K562 (cell line): ENCODE measurements around the gene DEDD2. TPM values are rescaled to one million over a fixed set of nuclear protein-coding genes. Genes with fewer than 3 reads are reported as not detected.

ENCODE experiments used
- IRF1 ChIP-seq: sonication (generic); formaldehyde crosslinking; IDR thresholded peaks from 2 replicates; pipeline ENCODE4 v1.8.0; 2022; ENCODE audit warnings: missing genetic modification reagents, mild to moderate bottlenecking, borderline replicate concordance
- MAFG ChIP-seq: fragments of 450-650 bp; conservative IDR thresholded peaks from 2 replicates; pipeline ENCODE4 v1.6.1; 2016; ENCODE audit warnings: missing genetic modification characterization, missing compliant biosample characterization
- NEUROD1 ChIP-seq: fragments of 150-350 bp; IDR thresholded peaks from 2 replicates; pipeline ENCODE4 v1.6.1; 2014; ENCODE audit warnings: borderline replicate concordance, low read length, low read depth; ENCODE audit not compliant: partially characterized antibody
- PATZ1 ChIP-seq: fragments of 250-450 bp; sonication (Bioruptor Pico); IDR thresholded peaks from 2 replicates; pipeline ENCODE4 v1.5.0; 2020; ENCODE audit warnings: mild to moderate bottlenecking, borderline replicate concordance
- THRB ChIP-seq: fragments of 450-650 bp; formaldehyde crosslinking; conservative IDR thresholded peaks from 2 replicates; pipeline ENCODE4 v1.4.0; 2022; ENCODE audit warnings: mild to moderate bottlenecking, missing genetic modification characterization
- ZNF232 ChIP-seq: sonication (generic); formaldehyde crosslinking; IDR thresholded peaks from 2 replicates; pipeline ENCODE4 v1.8.0; 2022; ENCODE audit warnings: mild to moderate bottlenecking, missing genetic modification reagents
- ZNF263 ChIP-seq: sonication (generic); formaldehyde crosslinking; IDR thresholded peaks from 2 replicates; pipeline ENCODE4 v1.8.0; 2022; ENCODE audit warnings: mild to moderate bottlenecking, missing genetic modification reagents, borderline replicate concordance
- ZNF311 ChIP-seq: fragments of 250-450 bp; sonication (Bioruptor Pico); IDR thresholded peaks from 2 replicates; pipeline ENCODE4 v1.4.0; 2020; ENCODE audit warnings: mild to moderate bottlenecking, moderate library complexity
- ZNF395 ChIP-seq: fragments of 200-800 bp; sonication (Bioruptor generic); IDR thresholded peaks from 2 replicates; pipeline ENCODE4 v1.6.1; 2017; ENCODE audit warnings: missing genetic modification characterization, missing compliant biosample characterization
- ZNF407 ChIP-seq: fragments of 450-650 bp; IDR thresholded peaks from 2 replicates; pipeline ENCODE4 v1.6.1; 2016; ENCODE audit warnings: low read depth
- ZNF584 ChIP-seq: fragments of 200-800 bp; sonication (Bioruptor generic); IDR thresholded peaks from 2 replicates; pipeline ENCODE4 v1.6.1; 2016; ENCODE audit warnings: low read depth, mild to moderate bottlenecking, missing genetic modification characterization, missing compliant biosample characterization
- polyA plus RNA-seq, 8 experiments: library from polyadenylated mRNA; depleted of rRNA in 4 of 8; stranded (reverse) in 5 of 8; unstranded in 3 of 8; fragments of >200 nt; fragmentation: Nextera tagmentation in 2 of 8; fragmentation: Illumina TruSeq in 1 of 8; extraction: Ambion mirVana in 2 of 8; extraction: Trizol in 1 of 8; gene quantifications; 2 replicates each; pipeline versions ENCODE4 v1.2.1 to v1.2.3, GENCODE V29; 2011 to 2014; ENCODE audit warnings: inconsistent platforms in 1 of 8, missing spikeins in 1 of 8
- total RNA-seq, 7 experiments: library from RNA; depleted of rRNA in 6 of 7; stranded (reverse); fragments of >200 nt in 6 of 7; fragmentation: Illumina TruSeq in 2 of 7; extraction: Trizol in 2 of 7; gene quantifications; 2 replicates each; pipeline versions ENCODE4 v1.2.1 to v1.2.3, GENCODE V29; 2011 to 2021; ENCODE audit warnings: low replicate concordance in 1 of 7

The DEDD2 gene
- total and polyA plus RNA-seq, 9 of the 15 experiments (the other 6 are each of a cell fraction or from before 2014, with no cell fraction given): 4.3 to 43.0 (median 29.2) TPM

- TF ChIP-seq ZNF395 (CRISPR knock-in tag): peak; percentile 83
- no peak for TF ChIP-seq ZNF232 (CRISPR knock-in tag)
- TF ChIP-seq MAFG (tag): no peak
- TF ChIP-seq ZNF311 (CRISPR knock-in tag): peak; percentile 70; the same call in 1 of the 2 replicates
- no peak for TF ChIP-seq ZNF407
- TF ChIP-seq ZNF263 (CRISPR knock-in tag): no peak
- TF ChIP-seq PATZ1: no peak
- no peak for TF ChIP-seq NEUROD1
- 0 out of 2 replicates have a peak, but pooled peaks have one; percentile 70 for TF ChIP-seq THRB
- peak; percentile 82; the same call in 1 of the 2 replicates for TF ChIP-seq ZNF584
- TF ChIP-seq IRF1: no peak
These were observed 27.1 kb upstream of the DEDD2 start (continued) for GRCh38 chr19:42244347-42245220.
